D721Med (cell line): ENCODE measurements around the gene POLR3B.
"Not testable (repeated sequence)": the region's sequence is repeated elsewhere in the genome, so short reads cannot be mapped to it uniquely, and the experiment has no call there.

ENCODE experiments used
- DNase-seq: peaks from one replicate; pipeline ENCODE4 v3.0.0; 2011; ENCODE audit warnings: low spot score; ENCODE audit not compliant: insufficient read length
- FAIRE-seq: peaks from 2 replicates; lab custom pipeline; 2011; peaks lifted over from hg19 to GRCh38; lab: Jason Lieb, UNC
- TF ChIP-seq, protein P1 (sequence below): IDR thresholded peaks from 2 replicates; pipeline ENCODE4 v1.5.1; 2012; ENCODE audit warnings: mild to moderate bottlenecking, control low read depth; ENCODE audit not compliant: insufficient read depth; ENCODE audit errors: missing control alignments

Gene POLR3B

DNA sequence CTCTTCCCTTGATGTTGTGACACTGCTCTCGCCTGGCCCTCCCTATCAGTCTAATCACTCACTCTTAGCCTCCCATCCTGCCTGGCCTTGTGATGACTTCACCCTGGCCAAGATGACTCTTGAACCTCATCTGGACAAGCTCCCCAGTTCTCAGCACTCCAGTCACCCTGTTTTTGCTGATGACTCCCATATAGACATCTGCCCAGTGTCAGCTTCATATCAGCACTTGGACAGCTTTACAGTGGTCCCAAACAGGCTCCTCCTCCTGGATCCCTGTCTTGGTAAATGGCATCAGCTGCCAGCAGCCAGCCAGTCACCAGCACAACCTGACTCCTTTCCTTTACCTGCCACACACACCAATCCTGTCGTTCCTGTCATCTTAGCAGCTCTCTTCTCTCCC lies 104.2 kb downstream of the POLR3B start:
- TF ChIP-seq, protein P1, sequence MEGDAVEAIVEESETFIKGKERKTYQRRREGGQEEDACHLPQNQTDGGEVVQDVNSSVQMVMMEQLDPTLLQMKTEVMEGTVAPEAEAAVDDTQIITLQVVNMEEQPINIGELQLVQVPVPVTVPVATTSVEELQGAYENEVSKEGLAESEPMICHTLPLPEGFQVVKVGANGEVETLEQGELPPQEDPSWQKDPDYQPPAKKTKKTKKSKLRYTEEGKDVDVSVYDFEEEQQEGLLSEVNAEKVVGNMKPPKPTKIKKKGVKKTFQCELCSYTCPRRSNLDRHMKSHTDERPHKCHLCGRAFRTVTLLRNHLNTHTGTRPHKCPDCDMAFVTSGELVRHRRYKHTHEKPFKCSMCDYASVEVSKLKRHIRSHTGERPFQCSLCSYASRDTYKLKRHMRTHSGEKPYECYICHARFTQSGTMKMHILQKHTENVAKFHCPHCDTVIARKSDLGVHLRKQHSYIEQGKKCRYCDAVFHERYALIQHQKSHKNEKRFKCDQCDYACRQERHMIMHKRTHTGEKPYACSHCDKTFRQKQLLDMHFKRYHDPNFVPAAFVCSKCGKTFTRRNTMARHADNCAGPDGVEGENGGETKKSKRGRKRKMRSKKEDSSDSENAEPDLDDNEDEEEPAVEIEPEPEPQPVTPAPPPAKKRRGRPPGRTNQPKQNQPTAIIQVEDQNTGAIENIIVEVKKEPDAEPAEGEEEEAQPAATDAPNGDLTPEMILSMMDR: no peak
- DNase-seq: no peak
- no peak for FAIRE-seq

DNA sequence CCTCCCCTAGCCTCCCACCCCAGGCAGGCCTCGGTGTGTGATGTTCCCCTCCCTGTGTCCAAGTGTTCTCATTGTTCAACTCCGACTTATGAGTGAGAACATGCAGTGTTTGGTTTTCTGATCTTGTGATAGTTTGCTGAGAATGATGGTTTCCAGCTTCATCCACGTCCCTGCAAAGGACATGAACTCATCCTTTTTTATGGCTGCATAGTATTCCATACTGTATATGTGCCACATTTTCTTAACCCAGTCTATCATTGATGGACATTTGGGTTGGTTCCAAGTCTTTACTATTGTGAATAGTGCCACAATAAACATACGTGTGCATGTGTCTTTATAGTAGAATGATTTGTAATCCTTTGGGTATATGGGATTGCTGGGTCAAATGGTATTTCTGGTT lies 108.1 kb downstream of the POLR3B start:
- FAIRE-seq, DNase-seq: not testable (repeated sequence)

DNA sequence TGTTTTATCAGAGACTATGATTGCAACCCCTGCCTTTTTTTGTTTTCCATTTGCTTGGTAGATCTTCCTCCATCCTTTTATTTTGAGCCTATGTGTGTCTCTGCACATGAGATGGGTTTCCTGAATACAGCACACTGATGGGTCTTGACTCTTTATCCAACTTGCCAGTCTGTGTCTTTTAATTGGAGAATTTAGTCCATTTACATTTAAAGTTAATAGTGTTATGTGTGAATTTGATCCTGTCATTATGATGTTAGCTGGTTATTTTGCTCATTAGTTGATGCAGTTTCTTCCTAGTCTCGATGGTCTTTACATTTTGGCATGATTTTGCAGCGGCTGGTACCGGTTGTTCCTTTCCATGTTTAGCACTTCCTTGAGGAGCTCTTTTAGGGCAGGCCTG lies 118.1 kb downstream of the POLR3B start:
- FAIRE-seq, DNase-seq: not testable (repeated sequence)

DNA sequence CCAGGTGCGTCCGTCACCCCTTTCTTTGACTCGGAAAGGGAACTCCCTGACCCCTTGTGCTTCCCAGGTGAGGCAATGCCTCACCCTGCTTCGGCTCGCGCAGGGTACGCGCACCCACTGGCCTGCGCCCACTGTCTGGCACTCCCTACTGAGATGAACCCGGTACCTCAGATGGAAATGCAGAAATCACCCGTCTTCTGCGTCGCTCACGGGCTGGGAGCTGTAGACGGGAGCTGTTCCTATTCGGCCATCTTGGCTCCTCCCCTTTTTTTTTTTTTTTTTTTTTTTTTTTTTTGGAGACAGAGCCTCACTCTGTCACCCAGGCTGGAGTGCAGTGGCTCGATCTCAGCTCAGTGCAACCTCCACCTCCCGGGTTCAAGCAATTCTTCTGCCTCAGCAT lies 120.1 kb downstream of the POLR3B start:
- DNase-seq: not testable (repeated sequence)

DNA sequence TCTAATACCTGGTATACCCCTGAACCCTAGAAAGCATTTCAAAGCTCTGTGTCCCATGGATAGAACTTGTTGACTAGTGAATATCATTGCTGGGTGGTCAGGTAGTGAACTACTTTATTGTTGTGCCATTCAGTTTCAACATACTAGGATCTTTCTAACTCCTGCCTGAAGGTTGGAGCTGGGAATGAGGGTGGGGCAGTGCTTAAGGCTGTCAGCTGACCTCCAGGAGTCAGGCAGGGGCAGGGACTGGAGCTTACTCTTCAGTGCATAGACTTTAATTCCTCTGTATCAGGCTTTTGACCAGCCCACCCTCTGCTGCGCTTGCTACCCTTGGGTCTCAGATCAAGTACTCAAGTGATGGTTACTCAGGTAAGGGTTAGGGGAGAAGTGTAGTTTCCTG lies 122.7 kb downstream of the POLR3B start:
- FAIRE-seq (no peak), DNase-seq (no peak)
- TF ChIP-seq, protein P1: no peak

More for the DNA sequence above, 120.1 kb downstream of the POLR3B start:
- not testable (repeated sequence) for FAIRE-seq

DNA sequence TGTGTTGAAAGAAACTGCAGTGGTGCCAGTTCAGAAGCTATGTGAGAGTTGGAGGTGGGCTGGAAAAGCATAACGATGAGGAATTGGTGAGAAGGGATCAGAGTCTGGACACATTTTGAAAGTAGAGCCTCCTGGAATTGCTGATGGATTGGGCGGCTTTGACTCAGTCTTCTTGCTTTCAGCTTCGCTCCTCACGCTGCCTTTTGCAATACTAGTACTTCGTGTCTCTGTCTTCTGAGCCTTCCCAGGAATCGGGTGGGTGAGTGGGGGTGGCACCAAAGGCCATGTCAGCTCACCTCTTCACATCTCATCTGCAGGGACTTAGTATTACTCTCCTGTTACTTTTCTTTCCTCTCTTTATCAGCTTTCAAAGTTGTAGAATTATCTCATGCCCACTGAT lies 123.7 kb downstream of the POLR3B start:
- FAIRE-seq (no peak), DNase-seq (no peak)
- TF ChIP-seq, protein P1: no peak

DNA sequence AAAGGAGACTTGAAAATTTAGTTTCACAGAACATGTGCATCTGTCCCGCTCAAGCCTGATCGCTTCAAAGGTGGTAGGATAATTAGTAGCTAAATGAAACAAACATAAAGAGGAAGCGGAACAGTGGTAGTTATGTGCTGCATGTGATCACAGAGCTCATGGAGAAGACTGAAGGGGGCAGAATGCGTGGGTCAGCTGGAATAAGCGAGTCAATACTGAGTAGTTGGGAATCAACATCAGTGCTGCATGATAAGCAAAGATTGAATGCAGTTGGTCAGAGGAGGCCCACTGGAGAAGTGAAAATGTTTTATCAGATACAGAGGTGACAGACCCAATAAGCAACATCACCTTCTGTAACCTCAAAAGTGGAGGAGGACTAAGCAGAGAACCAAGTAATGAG lies 130.1 kb downstream of the POLR3B start:
- no peak for FAIRE-seq
- DNase-seq: no peak
- TF ChIP-seq, protein P1: no peak

DNA sequence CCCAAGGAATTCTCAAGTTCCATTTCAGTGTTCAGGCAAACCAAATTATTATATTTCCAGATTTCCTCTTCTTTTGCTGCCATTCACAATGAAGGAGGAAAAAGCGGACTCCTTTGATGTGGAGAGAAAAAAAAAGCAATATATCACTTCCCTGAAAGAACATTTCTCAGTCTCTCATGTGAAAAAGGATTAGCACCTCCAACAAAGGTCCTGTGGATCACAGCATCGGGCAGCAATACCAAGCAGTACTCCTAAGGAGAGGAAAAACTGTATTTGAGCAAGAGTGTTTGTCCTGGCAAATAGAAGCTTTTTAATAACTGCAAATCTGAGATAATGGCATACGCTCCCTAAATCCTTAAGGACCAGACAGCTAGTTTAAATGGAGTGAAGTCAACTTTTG lies 131.3 kb downstream of the POLR3B start:
- FAIRE-seq (no peak), DNase-seq (no peak)
- TF ChIP-seq, protein P1: no peak

DNA sequence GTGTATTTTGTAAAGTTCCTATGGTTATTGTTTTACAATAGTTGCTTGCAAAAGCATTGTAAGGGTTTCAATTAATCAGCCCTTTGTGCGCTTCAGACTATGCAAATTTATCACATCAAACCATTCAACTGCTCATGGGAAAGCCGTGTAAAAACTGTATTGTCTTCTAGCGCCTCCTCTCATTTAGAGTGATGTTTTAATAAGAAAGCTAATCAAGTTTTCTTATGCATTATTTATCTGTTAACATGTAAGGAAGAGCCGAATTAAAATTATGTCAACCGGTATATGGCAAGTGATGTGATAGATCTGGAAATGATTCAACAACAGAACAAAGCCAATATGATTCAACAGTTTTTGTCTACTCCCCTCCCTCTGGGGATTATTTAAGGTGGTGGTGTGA lies 132.7 kb downstream of the POLR3B start:
- no peak for DNase-seq
- TF ChIP-seq, protein P1: no peak
- FAIRE-seq: no peak
